HEK293 (cell line): Measurements from ENCODE around the gene STK24.

Experiments
- CTCF ChIA-PET: fragments of 350-600 bp; formaldehyde crosslinking; extraction: SDS; loops from one replicate; lab custom pipeline; 2021; ENCODE audit warnings: antibody characterized with exemption; lab: Yijun Ruan, JAX
- POLR2A ChIA-PET: fragments of 300-600 bp; formaldehyde crosslinking; extraction: SDS; loops from one replicate; lab custom pipeline; 2020; ENCODE audit warnings: antibody characterized with exemption, inconsistent platforms; lab: Yijun Ruan, JAX
- H3K27ac ChIP-seq: fragments of 200-500 bp; sonication (Bioruptor generic); 2 replicates; pipeline ENCODE4 v1.5.1; 2014; ENCODE audit warnings: low read depth, low read length, control low read depth, inconsistent platforms; ENCODE audit errors: extremely low read depth
- H3K36me3 ChIP-seq, 2 experiments: fragments of 200-500 bp in 1 of 2; sonication (Bioruptor generic) in 1 of 2; 1 replicate in 1 of 2; 2 replicates in 1 of 2; pipeline ENCODE4 v1.5.1; 2014 to 2017; ENCODE audit warnings: inconsistent platforms in 2 of 2, low read length in 2 of 2; ENCODE audit not compliant: control insufficient read depth in 2 of 2, insufficient read depth in 1 of 2
- H3K4me1 ChIP-seq: fragments of 200-500 bp; sonication (Bioruptor generic); 2 replicates; pipeline ENCODE4 v1.5.1; 2014; ENCODE audit warnings: mild to moderate bottlenecking, low read length, inconsistent platforms; ENCODE audit not compliant: control insufficient read depth, insufficient read depth
- H3K4me3 ChIP-seq: 2 replicates; pipeline ENCODE4 v1.5.1; 2011; ENCODE audit warnings: low read depth, mild to moderate bottlenecking, control low read depth, low read length, moderate library complexity
- H3K9me3 ChIP-seq: fragments of 200-500 bp; sonication (Bioruptor generic); 2 replicates; pipeline ENCODE4 v1.5.1; 2014; ENCODE audit warnings: low read depth, low read length, inconsistent platforms; ENCODE audit not compliant: control insufficient read depth, insufficient read depth
- AEBP2 ChIP-seq: fragments of 450-650 bp; formaldehyde crosslinking; IDR thresholded peaks from 2 replicates; pipeline ENCODE4 v1.5.1; 2016; ENCODE audit warnings: missing biosample characterization, missing genetic modification characterization, borderline replicate concordance
- EGR2 ChIP-seq: fragments of 450-650 bp; formaldehyde crosslinking; IDR thresholded peaks from 2 replicates; pipeline ENCODE4 v1.5.1; 2016; ENCODE audit warnings: low read depth, missing biosample characterization, missing genetic modification characterization
- FEZF1 ChIP-seq: fragments of 450-650 bp; formaldehyde crosslinking; IDR thresholded peaks from 2 replicates; pipeline ENCODE4 v1.5.1; 2016; ENCODE audit warnings: missing biosample characterization, missing genetic modification characterization
- HIC1 ChIP-seq: fragments of 450-650 bp; formaldehyde crosslinking; IDR thresholded peaks from 2 replicates; pipeline ENCODE4 v1.5.1; 2016; ENCODE audit warnings: missing biosample characterization, missing genetic modification characterization
- HOXA7 ChIP-seq: sonication (generic); formaldehyde crosslinking; IDR thresholded peaks from 2 replicates; pipeline ENCODE4 v1.8.1; 2022; ENCODE audit warnings: missing genetic modification reagents, borderline replicate concordance
- KLF17 ChIP-seq: fragments of 450-650 bp; formaldehyde crosslinking; IDR thresholded peaks from 2 replicates; pipeline ENCODE4 v1.5.1; 2016; ENCODE audit warnings: missing biosample characterization, missing genetic modification characterization
- KLF7 ChIP-seq: fragments of 450-650 bp; formaldehyde crosslinking; IDR thresholded peaks from 2 replicates; pipeline ENCODE4 v1.5.1; 2016; ENCODE audit warnings: missing biosample characterization, missing genetic modification characterization, borderline replicate concordance
- KLF8 ChIP-seq: fragments of 450-650 bp; formaldehyde crosslinking; IDR thresholded peaks from 2 replicates; pipeline ENCODE4 v1.5.1; 2016; ENCODE audit warnings: missing biosample characterization, missing genetic modification characterization
- WT1 ChIP-seq: fragments of 450-650 bp; formaldehyde crosslinking; IDR thresholded peaks from 2 replicates; pipeline ENCODE4 v1.5.1; 2016; ENCODE audit warnings: missing biosample characterization, missing genetic modification characterization
- ZBTB6 ChIP-seq: fragments of 450-650 bp; formaldehyde crosslinking; IDR thresholded peaks from 2 replicates; pipeline ENCODE4 v1.5.1; 2017; ENCODE audit warnings: missing biosample characterization, missing genetic modification characterization
- ZFP3 ChIP-seq: fragments of 450-650 bp; formaldehyde crosslinking; IDR thresholded peaks from 2 replicates; pipeline ENCODE4 v1.5.1; 2016; ENCODE audit warnings: low read depth, missing biosample characterization, missing genetic modification characterization
- ZNF214 ChIP-seq: fragments of 450-650 bp; formaldehyde crosslinking; IDR thresholded peaks from 2 replicates; pipeline ENCODE4 v1.5.1; 2017; ENCODE audit warnings: missing biosample characterization, mild to moderate bottlenecking, missing genetic modification characterization, borderline replicate concordance
- ZNF266 ChIP-seq: fragments of 450-650 bp; formaldehyde crosslinking; IDR thresholded peaks from 2 replicates; pipeline ENCODE4 v1.5.1; 2016; ENCODE audit warnings: missing biosample characterization, missing genetic modification characterization, low read depth
- ZNF280D ChIP-seq: fragments of 450-650 bp; formaldehyde crosslinking; IDR thresholded peaks from 2 replicates; pipeline ENCODE4 v1.5.1; 2016; ENCODE audit warnings: missing biosample characterization, missing genetic modification characterization
- ZNF501 ChIP-seq: fragments of 450-650 bp; formaldehyde crosslinking; IDR thresholded peaks from 2 replicates; pipeline ENCODE4 v1.5.1; 2016; ENCODE audit warnings: missing biosample characterization, missing genetic modification characterization
- ZNF518A ChIP-seq: fragments of 450-650 bp; formaldehyde crosslinking; conservative IDR thresholded peaks from 2 replicates; pipeline ENCODE4 v1.5.1; 2016; ENCODE audit warnings: low read depth, missing biosample characterization, missing genetic modification characterization
- ZNF580 ChIP-seq: fragments of 450-650 bp; formaldehyde crosslinking; IDR thresholded peaks from 2 replicates; pipeline ENCODE4 v1.5.1; 2016; ENCODE audit warnings: missing biosample characterization, missing genetic modification characterization
- ZNF645 ChIP-seq: fragments of 450-650 bp; formaldehyde crosslinking; IDR thresholded peaks from 2 replicates; pipeline ENCODE4; 2016; ENCODE audit warnings: missing biosample characterization, missing genetic modification characterization
- ZSCAN23 ChIP-seq: fragments of 450-650 bp; formaldehyde crosslinking; IDR thresholded peaks from 2 replicates; pipeline ENCODE4 v1.5.1; 2016; ENCODE audit warnings: missing biosample characterization, missing genetic modification characterization

The STK24 gene

GRCh38 chr13:98527526-98527925 is 49.4 kb downstream of the STK24 start:
- Histone ChIP-seq H3K9me3 (no peaks in the 10 kb centered on the region), H3K27ac (no peak overlapping the region), H3K36me3 (no peaks in the 10 kb centered on the region), H3K4me3 (no peak overlapping the region), H3K4me1 (no peaks in the 10 kb centered on the region)
- no peak for TF ChIP-seq ZNF518A (tag by site-specific recombination)
- TF ChIP-seq KLF7 (tag by site-specific recombination): no peak
- no peak for TF ChIP-seq EGR2 (tag by site-specific recombination)
- no peak for TF ChIP-seq KLF8 (tag by site-specific recombination)
- no peak for TF ChIP-seq ZFP3 (tag by site-specific recombination)
- TF ChIP-seq WT1 (tag by site-specific recombination): no peak
- no peak for TF ChIP-seq HOXA7 (CRISPR knock-in tag)
- TF ChIP-seq ZNF645 (tag by site-specific recombination): no peak
- TF ChIP-seq HIC1: no peak
- no peak for TF ChIP-seq ZNF266
- TF ChIP-seq ZNF214: no peak
- no peak for TF ChIP-seq ZNF580
- no peak for TF ChIP-seq KLF17 (tag by site-specific recombination)
- TF ChIP-seq ZNF501: no peak
- TF ChIP-seq ZBTB6 (tag by site-specific recombination): no peak
- TF ChIP-seq ZNF280D: no peak
- TF ChIP-seq ZSCAN23 (tag by site-specific recombination): no peak
- TF ChIP-seq AEBP2: no peak
- TF ChIP-seq FEZF1 (tag by site-specific recombination): no peak
- ChIA-PET CTCF (no interaction called here), POLR2A (no interaction called here)
